OCI-LY1 (cell line): ENCODE data around the gene TGFBRAP1.

Source experiments
- EZH2 ChIP-seq: fragments of 200-600 bp; sonication (generic), shearing (Covaris generic); IDR thresholded peaks from 2 replicates; pipeline ENCODE4 v1.8.0; 2017; ENCODE audit warnings: borderline replicate concordance, mixed run types, mild to moderate bottlenecking, antibody characterized with exemption, low read length, moderate library complexity, mixed read lengths
- TF ChIP-seq, protein P1 (sequence below): fragments of 200-600 bp; sonication (generic), shearing (Covaris generic); IDR thresholded peaks from 2 replicates; pipeline ENCODE4 v1.5.1; 2017; ENCODE audit warnings: mild to moderate bottlenecking, antibody characterized with exemption, low read length, moderate library complexity, mixed read lengths

DNA sequence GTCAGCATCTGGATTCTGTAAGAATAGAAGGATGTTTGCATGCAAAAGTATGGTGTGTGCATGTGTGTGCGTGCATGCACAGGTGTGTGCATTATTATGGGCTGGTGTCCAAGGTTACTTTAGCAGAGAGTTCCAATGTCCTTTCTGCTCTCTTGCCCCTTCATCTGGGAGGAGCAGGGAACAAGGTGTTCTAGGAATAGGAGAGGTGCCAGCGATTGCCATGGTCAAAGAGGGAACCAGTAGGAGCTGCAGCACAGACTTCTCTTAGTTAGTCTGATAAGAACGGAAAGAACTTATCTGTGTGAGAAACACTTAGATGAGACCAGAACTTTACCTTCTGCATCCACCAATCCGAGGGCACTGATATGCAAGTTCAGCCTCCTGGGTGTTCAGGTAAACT is 79.6 kb downstream of the TGFBRAP1 start:
- TF ChIP-seq, protein P1, sequence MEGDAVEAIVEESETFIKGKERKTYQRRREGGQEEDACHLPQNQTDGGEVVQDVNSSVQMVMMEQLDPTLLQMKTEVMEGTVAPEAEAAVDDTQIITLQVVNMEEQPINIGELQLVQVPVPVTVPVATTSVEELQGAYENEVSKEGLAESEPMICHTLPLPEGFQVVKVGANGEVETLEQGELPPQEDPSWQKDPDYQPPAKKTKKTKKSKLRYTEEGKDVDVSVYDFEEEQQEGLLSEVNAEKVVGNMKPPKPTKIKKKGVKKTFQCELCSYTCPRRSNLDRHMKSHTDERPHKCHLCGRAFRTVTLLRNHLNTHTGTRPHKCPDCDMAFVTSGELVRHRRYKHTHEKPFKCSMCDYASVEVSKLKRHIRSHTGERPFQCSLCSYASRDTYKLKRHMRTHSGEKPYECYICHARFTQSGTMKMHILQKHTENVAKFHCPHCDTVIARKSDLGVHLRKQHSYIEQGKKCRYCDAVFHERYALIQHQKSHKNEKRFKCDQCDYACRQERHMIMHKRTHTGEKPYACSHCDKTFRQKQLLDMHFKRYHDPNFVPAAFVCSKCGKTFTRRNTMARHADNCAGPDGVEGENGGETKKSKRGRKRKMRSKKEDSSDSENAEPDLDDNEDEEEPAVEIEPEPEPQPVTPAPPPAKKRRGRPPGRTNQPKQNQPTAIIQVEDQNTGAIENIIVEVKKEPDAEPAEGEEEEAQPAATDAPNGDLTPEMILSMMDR: no peak
- no peak for TF ChIP-seq EZH2
